Astrocyte of the spinal cord (primary cell): ENCODE data around the gene CAMK2D.

Experiments
- DNase-seq: peaks from one replicate; pipeline ENCODE4 v3.0.0; 2011; ENCODE audit warnings: low read depth, low spot score
- H3K4me3 ChIP-seq: 2 replicates; pipeline ENCODE4 v1.5.1; 2011; ENCODE audit warnings: low read depth, mild to moderate bottlenecking, low read length, moderate library complexity
- in situ Hi-C: cut with HindIII; loops from 2 replicates; pipeline ENCODE4 v1.10.0; 2017; ENCODE audit warnings: low sequenced_read_pairs
- TF ChIP-seq, protein P1 (sequence below): IDR thresholded peaks from 2 replicates; pipeline ENCODE4 v1.5.1; 2012; ENCODE audit warnings: low read depth, mild to moderate bottlenecking, low read length, inconsistent platforms

Gene CAMK2D

DNA sequence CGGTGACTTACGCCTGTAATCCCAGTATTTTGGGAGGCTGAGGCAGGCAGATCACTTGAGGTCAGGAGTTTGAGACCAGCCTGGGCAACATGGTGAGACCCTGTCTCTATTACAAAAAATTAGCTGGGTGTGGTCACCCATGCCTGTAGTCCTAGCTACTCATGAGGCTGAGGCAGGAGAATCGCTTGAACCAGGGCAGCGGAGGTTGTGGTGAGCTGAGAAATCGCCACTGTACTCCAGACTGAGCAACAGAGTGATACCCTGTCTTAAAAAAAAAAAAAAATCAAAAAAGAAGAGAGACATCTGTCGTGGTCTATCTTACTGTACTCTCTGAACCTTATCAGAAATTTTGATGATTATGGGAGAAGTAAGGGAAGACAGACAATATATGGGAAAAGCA is 144.3 kb downstream of the CAMK2D start:
- H3K4me3 ChIP-seq: no peak overlapping the region
- in situ Hi-C loops: no loop called here
- TF ChIP-seq, protein P1, sequence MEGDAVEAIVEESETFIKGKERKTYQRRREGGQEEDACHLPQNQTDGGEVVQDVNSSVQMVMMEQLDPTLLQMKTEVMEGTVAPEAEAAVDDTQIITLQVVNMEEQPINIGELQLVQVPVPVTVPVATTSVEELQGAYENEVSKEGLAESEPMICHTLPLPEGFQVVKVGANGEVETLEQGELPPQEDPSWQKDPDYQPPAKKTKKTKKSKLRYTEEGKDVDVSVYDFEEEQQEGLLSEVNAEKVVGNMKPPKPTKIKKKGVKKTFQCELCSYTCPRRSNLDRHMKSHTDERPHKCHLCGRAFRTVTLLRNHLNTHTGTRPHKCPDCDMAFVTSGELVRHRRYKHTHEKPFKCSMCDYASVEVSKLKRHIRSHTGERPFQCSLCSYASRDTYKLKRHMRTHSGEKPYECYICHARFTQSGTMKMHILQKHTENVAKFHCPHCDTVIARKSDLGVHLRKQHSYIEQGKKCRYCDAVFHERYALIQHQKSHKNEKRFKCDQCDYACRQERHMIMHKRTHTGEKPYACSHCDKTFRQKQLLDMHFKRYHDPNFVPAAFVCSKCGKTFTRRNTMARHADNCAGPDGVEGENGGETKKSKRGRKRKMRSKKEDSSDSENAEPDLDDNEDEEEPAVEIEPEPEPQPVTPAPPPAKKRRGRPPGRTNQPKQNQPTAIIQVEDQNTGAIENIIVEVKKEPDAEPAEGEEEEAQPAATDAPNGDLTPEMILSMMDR: no peak
- no peak for DNase-seq

DNA sequence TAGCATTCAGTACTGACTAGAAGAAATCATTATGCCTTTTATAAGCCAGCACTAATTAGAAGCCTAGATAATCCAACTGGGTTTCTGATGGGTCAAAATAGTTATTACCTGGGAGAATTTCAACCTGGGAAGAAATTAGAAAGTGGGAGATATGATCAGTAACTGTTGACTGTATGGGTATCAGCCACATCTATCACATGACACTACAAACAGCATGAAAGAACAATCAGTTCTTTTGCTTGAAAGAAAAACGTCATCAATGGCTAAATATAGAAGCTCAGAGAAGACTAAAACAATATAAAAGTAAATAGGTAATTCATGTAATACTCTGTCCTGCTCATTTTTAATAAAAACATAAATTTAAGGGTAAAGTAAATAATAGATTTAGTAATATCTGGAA is 145.1 kb downstream of the CAMK2D start:
- in situ Hi-C loops: no loop called here
- TF ChIP-seq, protein P1: no peak
- H3K4me3 ChIP-seq: no peak overlapping the region
- no peak for DNase-seq

DNA sequence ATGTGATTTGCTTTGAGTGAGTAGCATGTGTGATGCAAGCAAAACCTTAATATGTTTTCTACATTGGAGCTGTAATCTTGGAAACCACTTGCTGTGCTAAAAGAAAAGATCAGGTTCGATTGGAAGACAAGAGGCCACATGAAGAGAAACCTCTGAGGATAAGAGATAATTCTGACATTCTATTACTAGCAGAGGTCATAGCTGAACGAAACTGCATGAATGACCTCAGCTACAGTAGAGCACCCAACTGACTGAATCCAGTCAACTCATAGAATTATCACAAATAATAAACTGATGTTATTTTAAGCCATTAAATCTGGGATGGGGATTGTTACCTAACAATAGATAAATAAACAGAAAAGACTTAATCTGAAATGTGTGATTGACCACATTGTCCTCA is 147.1 kb downstream of the CAMK2D start:
- TF ChIP-seq, protein P1: no peak
- in situ Hi-C loops: no loop called here
- H3K4me3 ChIP-seq: no peak overlapping the region
- no peak for DNase-seq

DNA sequence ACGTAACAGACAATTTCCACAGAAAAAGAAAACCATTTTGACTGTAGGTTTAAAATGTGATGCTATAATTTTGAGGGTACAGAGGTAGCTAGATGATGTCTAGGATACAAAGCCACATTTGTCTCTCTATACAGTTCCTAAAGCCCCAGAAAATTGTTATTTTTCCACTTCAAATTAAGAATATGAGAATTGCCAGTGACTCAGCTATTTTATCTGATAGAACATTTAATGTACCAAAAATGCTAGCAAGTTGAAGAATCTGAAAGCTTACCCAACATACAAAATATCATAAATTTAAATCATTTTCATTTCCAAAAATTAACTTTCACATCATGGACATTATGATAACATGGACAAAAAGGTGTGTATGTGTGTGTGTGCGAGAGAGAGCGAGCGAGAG is 148.0 kb downstream of the CAMK2D start:
- no peak overlapping the region for H3K4me3 ChIP-seq
- no peak for DNase-seq
- TF ChIP-seq, protein P1: no peak
- in situ Hi-C loops: no loop called here

DNA sequence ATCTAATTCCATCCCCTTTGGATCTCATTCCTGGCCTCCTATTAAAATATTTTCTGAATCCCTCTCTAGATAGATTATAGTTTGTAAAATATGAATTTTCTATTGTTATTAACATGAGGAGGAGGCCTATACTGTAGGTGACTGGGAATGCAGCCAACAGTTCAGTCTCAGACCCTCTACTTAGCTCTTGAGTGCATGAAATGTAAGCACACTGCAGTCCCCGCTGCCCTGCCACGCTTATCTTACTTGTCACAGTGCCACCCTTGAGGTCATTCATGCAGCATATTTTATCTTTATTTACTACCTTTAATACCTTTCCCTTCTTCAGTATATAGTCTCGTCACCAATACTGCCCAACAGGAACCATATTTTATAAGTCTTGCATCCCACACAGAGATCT is 151.0 kb downstream of the CAMK2D start:
- in situ Hi-C loops: no loop called here
- DNase-seq: no peak
- no peak overlapping the region for H3K4me3 ChIP-seq
- TF ChIP-seq, protein P1: no peak

DNA sequence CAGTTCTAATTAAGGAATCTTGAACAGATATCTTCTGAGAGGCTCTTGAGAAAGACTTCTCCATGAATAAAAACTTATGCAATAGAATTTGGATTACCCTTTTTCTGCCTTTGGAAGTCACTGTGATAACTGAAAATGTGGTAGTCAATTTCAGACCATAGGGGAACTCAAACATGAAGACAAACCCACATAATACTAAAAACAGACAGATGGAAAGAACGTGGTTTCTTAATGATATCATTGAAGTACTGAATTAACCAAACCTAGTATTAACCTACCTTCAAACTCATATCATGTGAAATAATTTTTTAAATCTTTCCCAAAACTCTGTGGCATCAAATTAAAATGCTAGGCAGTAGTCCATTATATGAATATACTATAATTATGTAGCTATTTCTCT is 153.5 kb downstream of the CAMK2D start:
- no peak for DNase-seq
- in situ Hi-C loops: no loop called here
- no peak overlapping the region for H3K4me3 ChIP-seq
- TF ChIP-seq, protein P1: no peak

DNA sequence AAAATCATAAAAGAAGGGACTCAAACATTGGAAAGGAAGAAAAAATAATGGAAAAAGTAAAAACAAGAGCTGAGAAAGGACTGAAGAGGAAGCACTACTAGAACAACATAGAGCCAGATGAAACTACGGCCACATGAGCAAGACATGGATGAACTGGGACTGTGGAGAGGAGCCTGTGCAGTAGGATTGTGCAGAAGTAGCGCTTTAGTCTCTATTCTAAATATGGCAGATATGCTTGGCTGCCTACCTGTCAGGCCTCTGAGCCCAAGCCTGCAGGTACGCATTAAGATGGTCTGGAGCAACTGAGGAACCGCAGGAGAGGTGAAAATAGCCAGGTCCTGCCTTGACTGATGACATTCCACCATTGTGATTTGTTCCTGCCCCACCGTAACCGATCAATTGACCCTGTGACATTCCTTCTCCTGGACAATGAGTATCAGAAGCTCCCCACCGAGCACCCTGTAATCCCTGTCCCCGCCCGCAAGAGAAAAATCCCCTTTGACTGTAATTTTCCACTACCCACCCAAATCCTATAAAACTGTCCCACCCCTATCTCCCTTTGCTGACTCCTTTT is 154.3 kb downstream of the CAMK2D start:
- no peak for DNase-seq
- in situ Hi-C loops: no loop called here
- no peak overlapping the region for H3K4me3 ChIP-seq
- TF ChIP-seq, protein P1: no peak
